Transverse colon (tissue), 4 donors: ENCODE data around the gene CDRT4. TPM values are rescaled to one million over a fixed set of nuclear protein-coding genes. Genes with fewer than 3 reads are reported as not detected.
A peak's percentile ranks its signal among the peaks of the same experiment; 100 is the strongest.

ENCODE experiments used
- DNase-seq: peaks from one replicate; pipeline ENCODE4 v3.0.0-alpha.2; 2019
- H3K27ac ChIP-seq, 4 donors: fragments of 200-600 bp; sonication (generic); 2 replicates each; pipeline ENCODE4 v1.5.1; 2016 to 2018; ENCODE audit warnings: inconsistent platforms in 4 of 4
- H3K27me3 ChIP-seq: fragments of 200-600 bp; sonication (generic); 2 replicates; pipeline ENCODE4 v1.5.1; 2017; ENCODE audit warnings: inconsistent platforms
- H3K36me3 ChIP-seq, 4 donors: fragments of 200-600 bp; sonication (generic); 2 replicates each; pipeline ENCODE4 v1.5.1; 2017 to 2019; ENCODE audit warnings: inconsistent platforms in 4 of 4
- H3K4me1 ChIP-seq, 4 donors: fragments of 200-600 bp; sonication (generic); 2 replicates each; pipeline ENCODE4 v1.5.1; 2017 to 2020; ENCODE audit warnings: inconsistent platforms in 4 of 4
- H3K4me3 ChIP-seq, 4 donors: fragments of 200-600 bp; sonication (generic); 1 replicate in 1 of 4; 2 replicates in 3 of 4; pipeline versions ENCODE4 v1.5.1 to v1.6.1; 2017 to 2019; ENCODE audit warnings: inconsistent platforms in 4 of 4
- H3K9me3 ChIP-seq, 2 donors: fragments of 200-600 bp; sonication (generic); 2 replicates each; pipeline ENCODE4 v1.5.1; 2017 to 2019; ENCODE audit warnings: inconsistent platforms in 2 of 2
- CTCF ChIP-seq, 5 experiments: fragments of 200-600 bp in 3 of 5; fragments of 450-650 bp in 2 of 5; sonication (generic) in 3 of 5; IDR thresholded peaks; 1 replicate in 2 of 5; 2 replicates in 3 of 5; pipeline ENCODE4 v1.5.1; 2016 to 2017; ENCODE audit warnings: antibody characterized with exemption in 5 of 5, inconsistent platforms in 3 of 5, mild to moderate bottlenecking in 2 of 5, moderate library complexity in 1 of 5
- EP300 ChIP-seq: sonication (generic); formaldehyde crosslinking; IDR thresholded peaks from one replicate; pipeline ENCODE4 v1.6.1; 2017; ENCODE audit warnings: antibody characterized with exemption, low read depth
- POLR2A ChIP-seq: fragments of 450-650 bp; IDR thresholded peaks from one replicate; pipeline ENCODE4 v1.6.1; 2016; ENCODE audit warnings: antibody characterized with exemption, mild to moderate bottlenecking, moderate library complexity
- POLR2AphosphoS5 ChIP-seq, 3 donors: sonication (generic); formaldehyde crosslinking; IDR thresholded peaks; one replicate each; pipeline ENCODE4 v1.6.1; 2016; ENCODE audit warnings: antibody characterized with exemption in 3 of 3
- WGBS, 2 donors: methylation state at CpG; one replicate each; pipeline ENCODE4 v1.1.5; 2018; ENCODE audit warnings: low coverage in 1 of 2; 5-methylcytosine and 5-hydroxymethylcytosine counted together
- in situ Hi-C, 4 donors: fragments of 200-750 bp; cut with MboI; loops; one replicate each; pipeline versions ENCODE4 v1.15.0 to v1.15.1; 2017; ENCODE audit warnings: low sequenced_read_pairs in 3 of 4, low pct_ligation_motif_present in 1 of 4, low pct_unique_long_range_greater_than_20kb in 1 of 4
- intact Hi-C: fragments of 100-400 bp; cut with DNase I; formaldehyde crosslinking; loops from one replicate; pipeline ENCODE4 v1.15.1; 2023; ENCODE audit warnings: low total_unique reads
- total RNA-seq, 4 donors: library from RNA; depleted of rRNA; stranded (reverse); fragments of >200 nt; gene quantifications; one replicate each; pipeline ENCODE4 v1.1.0, GENCODE V29; 2016

The CDRT4 gene
- total RNA-seq, 4 donors from 2014 or later = 2.2 to 93.5 (median 14.4) TPM

- intact Hi-C loops (no loop called here), in situ Hi-C loops (loop anchor here in 1 of 4 donors (25.0 kb wide), 1 partner anchor 149 kb away; the partner anchor contains the start of gene PMP22)
- Histone ChIP-seq H3K4me1 (peaks cover 0 to 7% (median 4%) of the 10 kb centered on the region in 4 donors), H3K36me3 (no peaks in the 10 kb centered on the region), H3K9me3 (no peaks in the 10 kb centered on the region), H3K4me3 (no peak overlapping the region), H3K27me3 (no peaks in the 10 kb centered on the region), H3K27ac (peak overlapping the region; percentile 74 to 83 (median 78))
- no peak for DNase-seq
- WGBS, 2 donors = 63 to 64% methylated on average over 6 to 7 of the region's 7 CpGs
- TF ChIP-seq CTCF (IDR thresholded peaks at IDR 0.05) (no peak), POLR2AphosphoS5 (IDR thresholded peaks at IDR 0.05) (peak in 1 of 3 donors; percentile 27), EP300 (no peak), POLR2A (no peak)
These were observed 55.8 kb downstream of the CDRT4 start for GRCh38 chr17:15411384-15412198.

- TF ChIP-seq POLR2A = peak; percentile 50
- no peak for TF ChIP-seq CTCF (IDR thresholded peaks at IDR 0.05)
- TF ChIP-seq EP300 = peak; percentile 56
- TF ChIP-seq POLR2AphosphoS5 (IDR thresholded peaks at IDR 0.05) = peak; percentile 85 to 90 (median 85)
- Histone ChIP-seq H3K27me3 (no peaks in the 10 kb centered on the region), H3K4me3 (no peak overlapping the region), H3K27ac (peak overlapping the region; percentile 74 to 83 (median 78)), H3K36me3 (no peaks in the 10 kb centered on the region), H3K4me1 (peaks cover 0 to 11% (median 5%) of the 10 kb centered on the region in 4 donors), H3K9me3 (no peaks in the 10 kb centered on the region)
- in situ Hi-C loops = loop anchor here in 1 of 4 donors (25.0 kb wide), 1 partner anchor 147 kb away; the partner anchor contains the start of gene PMP22
- WGBS, 2 donors = 50 to 80% methylated on average over 4 to 14 of the region's 14 CpGs
- DNase-seq = peak; percentile 21
- intact Hi-C loops = no loop called here
These were observed 57.6 kb downstream of the CDRT4 start for GRCh38 chr17:15409721-15410250.

GRCh38 chr17:15408803-15409202 is 58.6 kb downstream of the CDRT4 start:
- in situ Hi-C loops = loop anchor here in 1 of 4 donors (25.0 kb wide), 1 partner anchor 147 kb away; the partner anchor contains the start of gene PMP22
- peaks cover 0 to 14% (median 8%) of the 10 kb centered on the region in 4 donors for H3K4me1 ChIP-seq
- intact Hi-C loops = no loop called here
- 63 to 72% methylated on average over 3 of the region's 3 CpGs for WGBS, 2 donors
- DNase-seq = no peak
- H3K4me3 ChIP-seq = no peak overlapping the region
- no peaks in the 10 kb centered on the region for H3K9me3 ChIP-seq
- peak overlapping the region; percentile 74 to 83 (median 78) for H3K27ac ChIP-seq
- no peaks in the 10 kb centered on the region for H3K36me3 ChIP-seq
- TF ChIP-seq CTCF (IDR thresholded peaks at IDR 0.05) (peak in 3 of 5 experiments; percentile 12 to 28 (median 16)), POLR2AphosphoS5 (IDR thresholded peaks at IDR 0.05) (no peak), POLR2A (no peak), EP300 (no peak)
- H3K27me3 ChIP-seq = no peaks in the 10 kb centered on the region

- Histone ChIP-seq H3K36me3 (no peaks in the 10 kb centered on the region), H3K4me1 (peaks cover 0 to 18% (median 7%) of the 10 kb centered on the region in 4 donors), H3K4me3 (no peak overlapping the region), H3K27ac (no peak overlapping the region), H3K27me3 (no peaks in the 10 kb centered on the region), H3K9me3 (no peaks in the 10 kb centered on the region)
- in situ Hi-C loops (loop anchor here in 1 of 4 donors (25.0 kb wide), 1 partner anchor 144 kb away; the partner anchor contains the start of gene PMP22), intact Hi-C loops (no loop called here)
- TF ChIP-seq POLR2A (no peak), POLR2AphosphoS5 (IDR thresholded peaks at IDR 0.05) (no peak), CTCF (IDR thresholded peaks at IDR 0.05) (no peak), EP300 (no peak)
- 67 to 75% methylated on average over 2 to 5 of the region's 5 CpGs for WGBS, 2 donors
- DNase-seq = no peak
These were observed 61.3 kb downstream of the CDRT4 start for GRCh38 chr17:15406081-15406480.
